Uterus (tissue), 2 donors: ENCODE data around the gene GLI2.

Experiments
- CTCF ChIP-seq, 4 experiments: fragments of 200-600 bp in 2 of 4; fragments of 450-650 bp in 2 of 4; sonication (generic) in 2 of 4; IDR thresholded peaks; one replicate each; pipeline ENCODE4 v1.5.1; 2016 to 2019; ENCODE audit warnings: antibody characterized with exemption in 4 of 4, mild to moderate bottlenecking in 2 of 4, moderate library complexity in 1 of 4
- POLR2A ChIP-seq, 2 donors: fragments of 450-650 bp; IDR thresholded peaks; one replicate each; pipeline ENCODE4 v1.6.1; 2016; ENCODE audit warnings: antibody characterized with exemption in 2 of 2, mild to moderate bottlenecking in 1 of 2, moderate library complexity in 1 of 2

- peak; percentile 48 to 86 (median 68) for TF ChIP-seq CTCF (IDR thresholded peaks at IDR 0.05)
- peak in 1 of 2 donors; percentile 30 for TF ChIP-seq POLR2A (IDR thresholded peaks at IDR 0.05)
Observed at GRCh38 chr2:120735746-120736170, at the start of gene GLI2.
